Activated CD4-positive, alpha-beta T cell treated with anti-CD3 and anti-CD28 coated beads for 36 hours (primary cell): ENCODE measurements around the gene MSI2. TPM values are rescaled to one million over a fixed set of nuclear protein-coding genes. Genes with fewer than 3 reads are reported as not detected.

Source experiments
- ATAC-seq: fragments of 200-7000 bp; cut with Tn5 transposase; one replicate; pipeline ENCODE4 v1.10.0; 2021; ENCODE audit warnings: mild to moderate bottlenecking, moderate library complexity
- CTCF ChIA-PET: fragments of 350-600 bp; sonication (Branson Sonifier 250); formaldehyde crosslinking; loops from one replicate; lab custom pipeline; 2021; ENCODE audit warnings: antibody characterized with exemption; lab: Charles Lee
- POLR2A ChIA-PET: fragments of 350-600 bp; sonication (Branson Sonifier 250); formaldehyde crosslinking; loops from one replicate; lab custom pipeline; 2021; ENCODE audit warnings: antibody characterized with exemption, inconsistent platforms; lab: Charles Lee
- DNase-seq: peaks from one replicate; pipeline ENCODE4 v3.0.0-alpha.2; 2020
- H3K27ac Mint-ChIP-seq: one replicate; pipeline ENCODE4 v1.8.0; 2021; ENCODE audit warnings: mixed read lengths
- H3K27me3 Mint-ChIP-seq: one replicate; pipeline ENCODE4 v1.8.0; 2021; ENCODE audit warnings: mixed read lengths
- H3K36me3 Mint-ChIP-seq: one replicate; pipeline ENCODE4 v1.8.0; 2021; ENCODE audit warnings: low read depth, mixed read lengths
- H3K4me1 Mint-ChIP-seq: one replicate; pipeline ENCODE4 v1.8.0; 2021; ENCODE audit warnings: mixed read lengths
- H3K4me3 Mint-ChIP-seq: one replicate; pipeline ENCODE4 v1.8.0; 2021; ENCODE audit warnings: mild to moderate bottlenecking, moderate library complexity, mixed read lengths
- H3K9me3 Mint-ChIP-seq: one replicate; pipeline ENCODE4 v1.8.0; 2021; ENCODE audit warnings: low read depth, mixed read lengths
- intact Hi-C, 2 experiments: fragments of 100-400 bp; cut with DNase I in 1 of 2; cut with micrococcal nuclease in 1 of 2; formaldehyde crosslinking; loops; one replicate each; pipeline versions ENCODE4 v1.14.2 to v1.15.1; 2022 to 2024; cut with DNase I, micrococcal nuclease
- total RNA-seq, 2 experiments: library from RNA; stranded (reverse); gene quantifications; one replicate each; pipeline ENCODE4 v1.2.3, GENCODE V29; 2021

MSI2 gene
- total RNA-seq, 2 experiments from 2014 or later: 55.3 to 57.2 TPM

- CTCF ChIA-PET: no interaction called here
- no peaks in the 10 kb centered on the region for H3K27me3 Mint-ChIP-seq
- no peak overlapping the region for H3K27ac Mint-ChIP-seq
- H3K36me3 Mint-ChIP-seq: no peaks in the 10 kb centered on the region
- ATAC-seq (no peak), DNase-seq (no peak)
- POLR2A ChIA-PET: no interaction called here
- intact Hi-C loops: loop anchor here in 1 of 2 experiments (10.0 kb wide), 1 partner anchor 274 kb away; no protein-coding TSS in a partner anchor
- H3K4me1 Mint-ChIP-seq: peaks cover 10% of the 10 kb centered on the region
- H3K9me3 Mint-ChIP-seq: no peaks in the 10 kb centered on the region
- H3K4me3 Mint-ChIP-seq: no peak overlapping the region
Observed at GRCh38 chr17:57518587-57519581, 262.6 kb downstream of the MSI2 start.

DNA sequence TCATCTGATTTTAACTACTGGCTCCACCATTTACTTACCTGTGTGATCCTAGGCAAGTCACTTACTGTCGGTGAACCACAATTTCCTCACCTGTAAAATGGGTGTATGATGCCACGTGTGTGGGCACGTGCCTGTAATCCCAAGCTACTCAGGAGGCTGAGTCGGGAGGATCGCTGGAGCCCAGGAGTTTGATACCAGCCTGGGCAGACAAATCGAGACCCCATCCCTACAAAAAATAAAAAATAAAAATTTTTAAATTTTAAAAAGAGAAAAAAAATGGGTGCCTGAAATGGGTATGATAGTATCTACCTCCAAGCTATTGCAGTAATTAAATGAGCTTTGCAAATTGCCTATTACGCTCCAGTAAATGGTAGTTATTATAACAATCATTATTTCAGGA is 263.5 kb downstream of the MSI2 start:
- ChIA-PET CTCF (interaction anchor here (0.5 to 0.9 kb wide), 2 partner anchors 152 to 1923 kb away, joined by 3 to 4 read pairs; no protein-coding TSS in a partner anchor), POLR2A (no interaction called here)

GRCh38 chr17:57521606-57522005 is 265.3 kb downstream of the MSI2 start:
- no peaks in the 10 kb centered on the region for H3K9me3 Mint-ChIP-seq
- intact Hi-C loops: no loop called here
- ChIA-PET POLR2A (interaction anchor here (1.1 kb wide), 1 partner anchor 67 kb away, joined by 4 read pairs; no protein-coding TSS in a partner anchor), CTCF (interaction anchor here (1.6 kb wide), 1 partner anchor 278 kb away, joined by 7 read pairs; no protein-coding TSS in a partner anchor)
- H3K27me3 Mint-ChIP-seq: no peaks in the 10 kb centered on the region
- DNase-seq: no peak
- no peak overlapping the region for H3K27ac Mint-ChIP-seq
- peaks cover 14% of the 10 kb centered on the region for H3K4me1 Mint-ChIP-seq
- H3K36me3 Mint-ChIP-seq: no peaks in the 10 kb centered on the region
- no peak for ATAC-seq
- H3K4me3 Mint-ChIP-seq: no peak overlapping the region

More for the DNA sequence above, 263.5 kb downstream of the MSI2 start:
- DNase-seq: no peak
- intact Hi-C loops: loop anchor here in 1 of 2 experiments (10.0 kb wide), 1 partner anchor 275 kb away; no protein-coding TSS in a partner anchor
- Mint-ChIP-seq H3K4me1 (peaks cover 10% of the 10 kb centered on the region), H3K27ac (no peak overlapping the region), H3K36me3 (no peaks in the 10 kb centered on the region), H3K4me3 (no peak overlapping the region), H3K9me3 (no peaks in the 10 kb centered on the region), H3K27me3 (no peaks in the 10 kb centered on the region)
- ATAC-seq: no peak

GRCh38 chr17:57522042-57523005 is 266.0 kb downstream of the MSI2 start:
- intact Hi-C loops: no loop called here
- ChIA-PET POLR2A (interaction anchor here (1.1 kb wide), 1 partner anchor 68 kb away, joined by 4 read pairs; no protein-coding TSS in a partner anchor), CTCF (interaction anchor here (0.6 to 1.6 kb wide), 2 partner anchors 279 to 792 kb away, joined by 3 to 7 read pairs; no protein-coding TSS in a partner anchor)
- H3K27ac Mint-ChIP-seq: no peak overlapping the region
- ATAC-seq: no peak
- H3K27me3 Mint-ChIP-seq: no peaks in the 10 kb centered on the region
- no peak for DNase-seq
- no peaks in the 10 kb centered on the region for H3K9me3 Mint-ChIP-seq
- H3K36me3 Mint-ChIP-seq: no peaks in the 10 kb centered on the region
- H3K4me1 Mint-ChIP-seq: peaks cover 14% of the 10 kb centered on the region
- H3K4me3 Mint-ChIP-seq: no peak overlapping the region

- ChIA-PET POLR2A (no interaction called here), CTCF (interaction anchor here (0.6 to 0.7 kb wide), 2 partner anchors 72 to 1778 kb away, joined by 3 to 5 read pairs; no protein-coding TSS in a partner anchor)
- Mint-ChIP-seq H3K27me3 (no peaks in the 10 kb centered on the region), H3K36me3 (no peaks in the 10 kb centered on the region), H3K4me3 (no peak overlapping the region), H3K4me1 (peaks cover 14% of the 10 kb centered on the region), H3K27ac (peak overlapping the region; percentile 40), H3K9me3 (no peaks in the 10 kb centered on the region)
- intact Hi-C loops: no loop called here
- ATAC-seq: no peak
- no peak for DNase-seq
Observed at GRCh38 chr17:57523926-57524632, 267.8 kb downstream of the MSI2 start.

DNA sequence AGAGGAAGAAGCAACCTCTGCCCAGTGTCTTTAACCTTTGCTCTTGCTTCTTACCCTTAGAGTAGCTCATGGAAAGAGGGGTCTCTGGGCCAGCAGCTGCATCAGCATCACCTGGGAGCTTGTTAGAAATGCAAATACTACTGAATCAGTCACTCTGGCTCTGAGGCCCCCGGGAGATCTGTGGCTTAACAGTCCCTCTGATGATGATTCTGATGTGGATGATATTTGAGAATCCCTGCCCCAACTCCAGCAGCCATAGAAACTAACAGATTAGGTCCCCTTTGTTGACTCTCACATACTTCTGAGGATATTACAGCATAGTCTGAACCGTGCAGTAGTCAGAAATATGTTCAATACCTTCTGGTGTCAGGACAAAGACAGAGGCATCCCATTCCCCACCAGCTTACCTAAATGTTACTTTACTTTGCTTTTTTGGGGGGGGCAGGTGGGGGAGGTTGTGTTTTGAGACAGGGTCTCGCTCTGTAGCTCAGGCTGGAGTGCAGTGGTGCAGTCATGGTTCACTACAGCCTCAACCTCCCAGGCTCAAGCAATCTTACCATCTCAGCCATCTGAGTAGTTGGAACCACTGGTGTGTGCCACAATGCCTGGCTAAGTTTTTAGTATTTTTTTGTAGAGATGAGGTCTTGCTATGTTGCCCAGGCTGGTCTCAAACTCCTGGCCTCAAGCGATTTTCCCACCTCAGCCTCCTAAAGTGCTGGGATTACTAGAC is 268.7 kb downstream of the MSI2 start:
- Mint-ChIP-seq H3K27me3 (no peaks in the 10 kb centered on the region), H3K9me3 (no peaks in the 10 kb centered on the region), H3K4me1 (peaks cover 16% of the 10 kb centered on the region), H3K4me3 (no peak overlapping the region), H3K27ac (peak overlapping the region; percentile 40), H3K36me3 (no peaks in the 10 kb centered on the region)
- intact Hi-C loops: no loop called here
- ATAC-seq (peak; percentile 23), DNase-seq (no peak)
- POLR2A ChIA-PET: no interaction called here
- CTCF ChIA-PET: interaction anchor here (0.7 kb wide), 1 partner anchor 14 kb away, joined by 3 read pairs; no protein-coding TSS in a partner anchor

DNA sequence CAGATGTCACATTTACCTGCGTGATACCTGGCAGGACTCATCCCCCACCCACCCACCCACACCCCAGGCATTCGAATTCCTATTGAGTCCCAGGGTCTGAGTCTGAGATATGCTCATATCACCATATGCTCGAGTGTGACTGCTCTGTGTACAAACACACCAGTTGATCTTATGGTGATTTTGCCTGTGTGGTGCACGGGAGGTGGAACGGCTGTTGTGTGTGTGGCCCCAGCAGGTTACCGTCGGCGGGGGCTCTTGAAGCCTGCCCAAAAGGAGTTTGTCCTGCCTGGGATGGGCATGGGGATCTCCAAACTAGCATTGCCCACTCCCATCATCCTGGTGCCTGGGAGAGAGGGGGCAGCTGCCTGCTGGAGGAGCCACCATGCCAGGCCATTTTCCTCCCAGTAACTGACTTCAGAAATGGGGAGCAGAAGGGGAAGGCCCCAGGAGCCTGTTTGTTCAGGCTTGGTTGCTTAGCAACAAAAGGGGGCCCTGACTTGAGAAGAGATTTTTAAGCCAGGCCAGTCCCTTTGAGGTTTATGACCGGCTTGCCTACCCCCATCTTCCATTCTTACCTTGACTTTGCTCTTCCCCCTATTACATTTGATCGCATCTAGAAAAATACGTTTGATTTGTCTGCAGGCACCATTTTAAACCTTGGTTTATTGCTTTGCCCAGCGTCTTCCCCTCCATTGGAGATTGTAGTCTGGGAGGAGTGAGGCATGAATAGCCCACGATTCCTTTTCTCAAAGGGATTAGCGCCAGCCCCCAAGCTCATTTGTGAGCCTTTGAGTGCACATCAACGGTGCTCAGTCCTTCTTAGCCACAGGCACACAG is 271.1 kb downstream of the MSI2 start:
- intact Hi-C loops: no loop called here
- POLR2A ChIA-PET: no interaction called here
- H3K9me3 Mint-ChIP-seq: no peaks in the 10 kb centered on the region
- ATAC-seq (no peak), DNase-seq (no peak)
- H3K4me1 Mint-ChIP-seq: peaks cover 26% of the 10 kb centered on the region
- H3K27me3 Mint-ChIP-seq: no peaks in the 10 kb centered on the region
- no peaks in the 10 kb centered on the region for H3K36me3 Mint-ChIP-seq
- no peak overlapping the region for H3K27ac Mint-ChIP-seq
- H3K4me3 Mint-ChIP-seq: no peak overlapping the region
- CTCF ChIA-PET: interaction anchor here (0.6 to 0.9 kb wide), 2 partner anchors 23 to 423 kb away, joined by 3 to 4 read pairs; no protein-coding TSS in a partner anchor

- CTCF ChIA-PET: interaction anchor here (0.6 to 0.9 kb wide), 2 partner anchors 22 to 424 kb away, joined by 3 to 4 read pairs; no protein-coding TSS in a partner anchor
- Mint-ChIP-seq H3K4me1 (peaks cover 28% of the 10 kb centered on the region), H3K4me3 (no peak overlapping the region), H3K36me3 (no peaks in the 10 kb centered on the region), H3K27me3 (no peaks in the 10 kb centered on the region), H3K9me3 (no peaks in the 10 kb centered on the region), H3K27ac (no peak overlapping the region)
- ATAC-seq (no peak), DNase-seq (no peak)
- intact Hi-C loops: no loop called here
- POLR2A ChIA-PET: interaction anchor here (0.5 kb wide), 1 partner anchor 12 kb away, joined by 3 read pairs; no protein-coding TSS in a partner anchor
Observed at GRCh38 chr17:57528058-57528451, 271.7 kb downstream of the MSI2 start.

DNA sequence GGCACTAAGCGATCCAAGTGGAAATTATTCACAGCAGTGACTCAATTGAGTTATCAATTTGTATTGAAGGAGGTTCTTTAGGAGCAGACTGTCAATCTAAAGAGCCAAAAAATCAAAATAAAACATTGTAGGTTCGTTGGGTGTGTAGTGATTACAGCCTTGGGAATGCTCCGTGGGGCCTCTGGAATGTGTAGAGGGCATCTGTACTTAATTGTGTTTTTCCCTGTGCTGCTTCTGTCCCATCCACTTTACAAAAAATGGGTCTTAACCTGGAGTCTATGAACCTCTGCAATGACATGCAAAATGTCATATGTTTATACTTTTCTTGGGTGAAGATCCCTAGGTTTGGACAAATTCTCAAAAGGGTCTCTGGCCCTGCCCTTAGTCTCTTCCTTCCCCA is 273.7 kb downstream of the MSI2 start:
- Mint-ChIP-seq H3K27ac (no peak overlapping the region), H3K4me1 (peaks cover 18% of the 10 kb centered on the region), H3K36me3 (no peaks in the 10 kb centered on the region), H3K27me3 (no peaks in the 10 kb centered on the region), H3K9me3 (no peaks in the 10 kb centered on the region), H3K4me3 (no peak overlapping the region)
- intact Hi-C loops: no loop called here
- ChIA-PET CTCF (no interaction called here), POLR2A (no interaction called here)
- no peak for DNase-seq
- ATAC-seq: no peak
